Esophagus muscularis mucosa (tissue), 3 donors: ENCODE measurements around the gene CUL3.
"Not testable (repeated sequence)": the region's sequence is repeated elsewhere in the genome, so short reads cannot be mapped to it uniquely, and the experiment has no call there.

Experiments
- CTCF ChIP-seq, 3 experiments: fragments of 200-600 bp in 2 of 3; fragments of 450-650 bp in 1 of 3; sonication (generic) in 2 of 3; IDR thresholded peaks; one replicate each; pipeline ENCODE4 v1.5.1; 2017 to 2019; ENCODE audit warnings: antibody characterized with exemption in 3 of 3, mild to moderate bottlenecking in 2 of 3, moderate library complexity in 1 of 3
- POLR2A ChIP-seq: fragments of 450-650 bp; IDR thresholded peaks from one replicate; pipeline ENCODE4 v1.6.1; 2017; ENCODE audit warnings: antibody characterized with exemption, moderate library complexity, mild to moderate bottlenecking, low read depth

GRCh38 chr2:224485081-224486014 is 99.8 kb downstream of the CUL3 start:
- not testable (repeated sequence) for TF ChIP-seq CTCF (IDR thresholded peaks at IDR 0.05); POLR2A
